Measurements from ENCODE around the gene NAGA.

GRCh38 chr22:42090596-42091454 is 20.2 kb upstream of the NAGA start, which contains the start of gene NDUFA6:
- no peak for TF ChIP-seq EZH2phosphoT487 (IDR thresholded peaks at IDR 0.05; ENCODE audit: insufficient read depth, low read depth)
- TF ChIP-seq EZH2 (IDR thresholded peaks at IDR 0.05; ENCODE audit: insufficient read depth, poor library complexity, severe bottlenecking) = no peak
